GM12878 (cell line): ENCODE results near the gene CLEC16A. TPM values are rescaled to one million over a fixed set of nuclear protein-coding genes. Genes with fewer than 3 reads are reported as not detected.

Experiments
- ATF2 ChIP-seq: IDR thresholded peaks from 2 replicates; pipeline ENCODE4 v1.6.1; 2012; ENCODE audit warnings: low read length, inconsistent platforms
- BCL3 ChIP-seq: IDR thresholded peaks from 2 replicates; pipeline ENCODE4 v1.6.1; 2011; ENCODE audit warnings: borderline replicate concordance, low read depth, mild to moderate bottlenecking, moderate library complexity, low read length; ENCODE audit not compliant: insufficient read depth, poor library complexity, severe bottlenecking
- ESRRA ChIP-seq: IDR thresholded peaks from 2 replicates; pipeline ENCODE4 v1.6.1; 2012; ENCODE audit warnings: mild to moderate bottlenecking, low read length, improper control_type of control experiment
- GABPA ChIP-seq: IDR thresholded peaks from 2 replicates; pipeline ENCODE4 v1.6.1; 2014; ENCODE audit warnings: antibody characterized with exemption, low read depth, mild to moderate bottlenecking, inconsistent platforms
- GATAD2B ChIP-seq: fragments of 450-650 bp; conservative IDR thresholded peaks from 2 replicates; pipeline ENCODE4 v1.6.1; 2017; ENCODE audit warnings: low read depth, mild to moderate bottlenecking, moderate library complexity
- HCFC1 ChIP-seq: fragments of 150-350 bp; IDR thresholded peaks from 2 replicates; pipeline ENCODE4 v1.6.1; 2014; ENCODE audit warnings: low read length
- HDAC2 ChIP-seq: fragments of 200-600 bp; sonication (generic); IDR thresholded peaks from 2 replicates; pipeline ENCODE4 v1.6.1; 2017
- IKZF2 ChIP-seq, 2 experiments: fragments of 450-650 bp; IDR thresholded peaks; 2 replicates each; pipeline ENCODE4 v1.6.1; 2017; ENCODE audit warnings: mild to moderate bottlenecking in 2 of 2, moderate library complexity in 2 of 2
- LARP7 ChIP-seq: fragments of 450-650 bp; IDR thresholded peaks from 2 replicates; pipeline ENCODE4 v1.6.1; 2017; ENCODE audit warnings: mild to moderate bottlenecking
- MLLT1 ChIP-seq: fragments of 450-650 bp; IDR thresholded peaks from 2 replicates; pipeline ENCODE4 v1.6.1; 2016; ENCODE audit warnings: mild to moderate bottlenecking
- PML ChIP-seq: IDR thresholded peaks from 2 replicates; pipeline ENCODE4 v1.6.1; 2012; ENCODE audit warnings: low read length, inconsistent platforms
- RAD51 ChIP-seq: fragments of 450-650 bp; IDR thresholded peaks from 2 replicates; pipeline ENCODE4 v1.6.1; 2016; ENCODE audit warnings: moderate library complexity, mild to moderate bottlenecking, inconsistent platforms
- RB1 ChIP-seq: fragments of 450-650 bp; formaldehyde crosslinking; IDR thresholded peaks from 2 replicates; pipeline ENCODE4 v1.6.1; 2017; ENCODE audit warnings: mild to moderate bottlenecking, borderline replicate concordance
- RCOR1 ChIP-seq: conservative IDR thresholded peaks from 2 replicates; pipeline ENCODE4 v1.6.1; 2012; ENCODE audit warnings: low read depth, low read length, improper control_type of control experiment
- RUNX3 ChIP-seq: IDR thresholded peaks from 2 replicates; pipeline ENCODE4 v1.6.1; 2012; ENCODE audit warnings: low read length, inconsistent platforms
- SIX5 ChIP-seq: IDR thresholded peaks from 2 replicates; pipeline ENCODE4 v1.6.1; 2011; ENCODE audit warnings: mild to moderate bottlenecking, low read depth, low read length, moderate library complexity; ENCODE audit not compliant: severe bottlenecking
- SRF ChIP-seq, 2 experiments: IDR thresholded peaks; 2 replicates each; pipeline ENCODE4 v1.6.1; 2011; ENCODE audit warnings: low read depth in 2 of 2, low read length in 2 of 2, mild to moderate bottlenecking in 1 of 2, moderate library complexity in 1 of 2
- STAT1 ChIP-seq: fragments of 450-650 bp; conservative IDR thresholded peaks from 2 replicates; pipeline ENCODE4 v1.6.1; 2014; ENCODE audit warnings: antibody characterized with exemption, mild to moderate bottlenecking
- ZSCAN29 ChIP-seq: fragments of 450-650 bp; IDR thresholded peaks from 2 replicates; pipeline ENCODE4 v1.6.1; 2017; ENCODE audit warnings: mild to moderate bottlenecking, moderate library complexity
- polyA plus RNA-seq, 11 experiments: library from polyadenylated mRNA; depleted of rRNA in 4 of 11; unstranded in 6 of 11; stranded (reverse) in 5 of 11; fragments of >200 nt; fragmentation: Nextera tagmentation in 4 of 11; fragmentation: Illumina TruSeq in 1 of 11; extraction: Ambion mirVana in 4 of 11; extraction: Trizol in 1 of 11; gene quantifications; 1 replicate in 1 of 11; 2 replicates in 10 of 11; pipeline versions ENCODE4 v1.2.1 to v1.2.3, GENCODE V29; 2011 to 2016; ENCODE audit warnings: inconsistent platforms in 2 of 11, missing spikeins in 2 of 11, low read depth in 1 of 11
- total RNA-seq, 4 experiments: library from RNA; depleted of rRNA in 3 of 4; stranded (reverse); fragments of >200 nt in 3 of 4; fragmentation: Illumina TruSeq in 1 of 4; extraction: Trizol in 1 of 4; gene quantifications; 2 replicates each; pipeline versions ENCODE4 v1.2.1 to v1.2.3, GENCODE V29; 2013 to 2021
- TF ChIP-seq, protein P1 (sequence below): fragments of 450-650 bp; IDR thresholded peaks from 2 replicates; pipeline ENCODE4 v1.6.1; 2017; ENCODE audit warnings: antibody characterized with exemption, mild to moderate bottlenecking, moderate library complexity
- TF ChIP-seq, protein P2 (sequence below): IDR thresholded peaks from 2 replicates; pipeline ENCODE4 v1.6.1; 2012; ENCODE audit warnings: low read depth, low read length, improper control_type of control experiment
- TF ChIP-seq, protein P3 (sequence below): fragments of 450-650 bp; IDR thresholded peaks from 2 replicates; pipeline ENCODE4 v1.6.1; 2014; ENCODE audit warnings: mild to moderate bottlenecking

CLEC16A gene
- total and polyA plus RNA-seq, 10 of the 15 experiments (the other 5 are each of a cell fraction or from before 2014, with no cell fraction given) = 1.5 to 28.8 (median 19.2) TPM

GRCh38 chr16:11105038-11105903 is 160.9 kb downstream of the CLEC16A start (continued):
- no peak for TF ChIP-seq RCOR1
- TF ChIP-seq RUNX3 = peak; percentile 74
- TF ChIP-seq, protein P1, sequence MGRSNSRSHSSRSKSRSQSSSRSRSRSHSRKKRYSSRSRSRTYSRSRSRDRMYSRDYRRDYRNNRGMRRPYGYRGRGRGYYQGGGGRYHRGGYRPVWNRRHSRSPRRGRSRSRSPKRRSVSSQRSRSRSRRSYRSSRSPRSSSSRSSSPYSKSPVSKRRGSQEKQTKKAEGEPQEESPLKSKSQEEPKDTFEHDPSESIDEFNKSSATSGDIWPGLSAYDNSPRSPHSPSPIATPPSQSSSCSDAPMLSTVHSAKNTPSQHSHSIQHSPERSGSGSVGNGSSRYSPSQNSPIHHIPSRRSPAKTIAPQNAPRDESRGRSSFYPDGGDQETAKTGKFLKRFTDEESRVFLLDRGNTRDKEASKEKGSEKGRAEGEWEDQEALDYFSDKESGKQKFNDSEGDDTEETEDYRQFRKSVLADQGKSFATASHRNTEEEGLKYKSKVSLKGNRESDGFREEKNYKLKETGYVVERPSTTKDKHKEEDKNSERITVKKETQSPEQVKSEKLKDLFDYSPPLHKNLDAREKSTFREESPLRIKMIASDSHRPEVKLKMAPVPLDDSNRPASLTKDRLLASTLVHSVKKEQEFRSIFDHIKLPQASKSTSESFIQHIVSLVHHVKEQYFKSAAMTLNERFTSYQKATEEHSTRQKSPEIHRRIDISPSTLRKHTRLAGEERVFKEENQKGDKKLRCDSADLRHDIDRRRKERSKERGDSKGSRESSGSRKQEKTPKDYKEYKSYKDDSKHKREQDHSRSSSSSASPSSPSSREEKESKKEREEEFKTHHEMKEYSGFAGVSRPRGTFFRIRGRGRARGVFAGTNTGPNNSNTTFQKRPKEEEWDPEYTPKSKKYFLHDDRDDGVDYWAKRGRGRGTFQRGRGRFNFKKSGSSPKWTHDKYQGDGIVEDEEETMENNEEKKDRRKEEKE = no peak
- TF ChIP-seq BCL3 = no peak
- TF ChIP-seq ATF2 = peak; percentile 77
- TF ChIP-seq HCFC1 = no peak
- no peak for TF ChIP-seq RAD51
- no peak for TF ChIP-seq SIX5
- no peak for TF ChIP-seq PML
- TF ChIP-seq GABPA = no peak
- TF ChIP-seq RB1 = no peak
- peak; percentile 63; the same call in 1 of the 2 replicates for TF ChIP-seq GATAD2B
- TF ChIP-seq LARP7 = no peak
- TF ChIP-seq, protein P2, sequence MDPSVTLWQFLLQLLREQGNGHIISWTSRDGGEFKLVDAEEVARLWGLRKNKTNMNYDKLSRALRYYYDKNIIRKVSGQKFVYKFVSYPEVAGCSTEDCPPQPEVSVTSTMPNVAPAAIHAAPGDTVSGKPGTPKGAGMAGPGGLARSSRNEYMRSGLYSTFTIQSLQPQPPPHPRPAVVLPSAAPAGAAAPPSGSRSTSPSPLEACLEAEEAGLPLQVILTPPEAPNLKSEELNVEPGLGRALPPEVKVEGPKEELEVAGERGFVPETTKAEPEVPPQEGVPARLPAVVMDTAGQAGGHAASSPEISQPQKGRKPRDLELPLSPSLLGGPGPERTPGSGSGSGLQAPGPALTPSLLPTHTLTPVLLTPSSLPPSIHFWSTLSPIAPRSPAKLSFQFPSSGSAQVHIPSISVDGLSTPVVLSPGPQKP = no peak
- TF ChIP-seq, protein P3, sequence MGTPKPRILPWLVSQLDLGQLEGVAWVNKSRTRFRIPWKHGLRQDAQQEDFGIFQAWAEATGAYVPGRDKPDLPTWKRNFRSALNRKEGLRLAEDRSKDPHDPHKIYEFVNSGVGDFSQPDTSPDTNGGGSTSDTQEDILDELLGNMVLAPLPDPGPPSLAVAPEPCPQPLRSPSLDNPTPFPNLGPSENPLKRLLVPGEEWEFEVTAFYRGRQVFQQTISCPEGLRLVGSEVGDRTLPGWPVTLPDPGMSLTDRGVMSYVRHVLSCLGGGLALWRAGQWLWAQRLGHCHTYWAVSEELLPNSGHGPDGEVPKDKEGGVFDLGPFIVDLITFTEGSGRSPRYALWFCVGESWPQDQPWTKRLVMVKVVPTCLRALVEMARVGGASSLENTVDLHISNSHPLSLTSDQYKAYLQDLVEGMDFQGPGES = no peak
- no peak for TF ChIP-seq SRF (IDR thresholded peaks at IDR 0.05; ENCODE audit: low read depth in 2 of 2, low read length in 2 of 2)
- no peak; the same call in 1 of the 2 replicates for TF ChIP-seq MLLT1
- TF ChIP-seq HDAC2 = no peak
- no peak for TF ChIP-seq ZSCAN29
- no peak for TF ChIP-seq ESRRA
- TF ChIP-seq IKZF2 (IDR thresholded peaks at IDR 0.05) = peak; percentile 83 to 85
- no peak for TF ChIP-seq STAT1
